SK-N-SH treated with all-trans-retinoic acid at 6 μM for 48 hours (cell line): Measurements from ENCODE around the gene GRAMD1B.

Experiments used
- ARNTL ChIP-seq: fragments of 450-650 bp; formaldehyde crosslinking; IDR thresholded peaks from 2 replicates; pipeline ENCODE4 v1.5.0; 2020; ENCODE audit warnings: low read depth, mild to moderate bottlenecking, moderate library complexity, borderline replicate concordance
- CSDC2 ChIP-seq: fragments of 250-450 bp; sonication (Bioruptor Pico); IDR thresholded peaks from 2 replicates; pipeline ENCODE4 v1.5.0; 2020; ENCODE audit warnings: mild to moderate bottlenecking, moderate library complexity
- ESRRG ChIP-seq: fragments of 250-450 bp; sonication (Bioruptor Pico); IDR thresholded peaks from 2 replicates; pipeline ENCODE4 v1.6.1; 2021; ENCODE audit warnings: mild to moderate bottlenecking
- PATZ1 ChIP-seq: fragments of 250-450 bp; sonication (Bioruptor Pico); IDR thresholded peaks from 2 replicates; pipeline ENCODE4 v1.8.0; 2020; ENCODE audit warnings: mild to moderate bottlenecking, moderate library complexity, borderline replicate concordance
- RARB ChIP-seq: fragments of 250-450 bp; sonication (Bioruptor Pico); IDR thresholded peaks from 2 replicates; pipeline ENCODE4 v1.8.0; 2021; ENCODE audit warnings: mild to moderate bottlenecking, moderate library complexity
- SNAI2 ChIP-seq: fragments of 250-450 bp; sonication (Bioruptor Pico); IDR thresholded peaks from 2 replicates; pipeline ENCODE4 v1.5.0; 2020; ENCODE audit warnings: mild to moderate bottlenecking, moderate library complexity
- TCF4 ChIP-seq: fragments of 250-450 bp; sonication (Bioruptor Pico); IDR thresholded peaks from 2 replicates; pipeline ENCODE4 v1.8.0; 2021; ENCODE audit warnings: mild to moderate bottlenecking, moderate library complexity, borderline replicate concordance
- ZFP3 ChIP-seq: fragments of 250-450 bp; sonication (Bioruptor Pico); IDR thresholded peaks from 2 replicates; pipeline ENCODE4 v1.5.0; 2020; ENCODE audit warnings: mild to moderate bottlenecking, moderate library complexity
- TF ChIP-seq, protein P1 (sequence below): fragments of 250-450 bp; sonication (Bioruptor Pico); IDR thresholded peaks from 2 replicates; pipeline ENCODE4 v1.8.0; 2021; ENCODE audit warnings: low read depth, mild to moderate bottlenecking, moderate library complexity, borderline replicate concordance

DNA sequence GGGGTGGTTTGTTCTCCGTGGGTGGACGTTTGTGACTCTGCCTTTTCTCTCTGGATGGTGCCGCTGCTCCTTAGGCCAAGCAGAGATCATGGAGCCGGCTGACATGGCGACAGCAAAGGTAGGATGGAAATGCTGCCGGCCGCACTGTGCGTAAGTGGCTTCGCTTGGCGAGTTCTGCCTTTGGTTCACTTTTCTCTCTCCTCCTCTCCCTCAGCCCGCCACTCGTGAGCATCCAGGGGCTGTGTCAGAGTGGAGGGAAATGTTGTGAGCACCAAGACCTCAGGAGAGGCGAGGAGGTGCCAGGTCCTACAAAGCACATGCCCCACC lies 80.5 kb downstream of the GRAMD1B start:
- TF ChIP-seq, protein P1, sequence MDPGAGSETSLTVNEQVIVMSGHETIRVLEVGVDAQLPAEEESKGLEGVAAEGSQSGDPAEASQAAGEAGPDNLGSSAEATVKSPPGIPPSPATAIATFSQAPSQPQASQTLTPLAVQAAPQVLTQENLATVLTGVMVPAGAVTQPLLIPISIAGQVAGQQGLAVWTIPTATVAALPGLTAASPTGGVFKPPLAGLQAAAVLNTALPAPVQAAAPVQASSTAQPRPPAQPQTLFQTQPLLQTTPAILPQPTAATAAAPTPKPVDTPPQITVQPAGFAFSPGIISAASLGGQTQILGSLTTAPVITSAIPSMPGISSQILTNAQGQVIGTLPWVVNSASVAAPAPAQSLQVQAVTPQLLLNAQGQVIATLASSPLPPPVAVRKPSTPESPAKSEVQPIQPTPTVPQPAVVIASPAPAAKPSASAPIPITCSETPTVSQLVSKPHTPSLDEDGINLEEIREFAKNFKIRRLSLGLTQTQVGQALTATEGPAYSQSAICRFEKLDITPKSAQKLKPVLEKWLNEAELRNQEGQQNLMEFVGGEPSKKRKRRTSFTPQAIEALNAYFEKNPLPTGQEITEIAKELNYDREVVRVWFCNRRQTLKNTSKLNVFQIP (CRISPR knock-in tag): no peak
- no peak for TF ChIP-seq ESRRG (CRISPR knock-in tag)
- no peak for TF ChIP-seq ARNTL (CRISPR knock-in tag)
- no peak for TF ChIP-seq ZFP3 (CRISPR knock-in tag)
- no peak for TF ChIP-seq CSDC2 (CRISPR knock-in tag)
- no peak for TF ChIP-seq TCF4 (CRISPR knock-in tag)
- no peak for TF ChIP-seq PATZ1 (CRISPR knock-in tag)
- TF ChIP-seq RARB (CRISPR knock-in tag): no peak
- TF ChIP-seq SNAI2: no peak
